ENCODE data around the gene GHRH.

GHRH gene

GRCh38 chr20:37290158-37290810 is 28.7 kb upstream of the GHRH start:
- DNase-seq (ENCODE audit: low spot score), result no peak

GRCh38 chr20:37288091-37288490 is 26.5 kb upstream of the GHRH start:
- DNase-seq (ENCODE audit: low spot score), result no peak

GRCh38 chr20:37285664-37286374 is 24.2 kb upstream of the GHRH start:
- DNase-seq (ENCODE audit: low spot score), result no peak

GRCh38 chr20:37284691-37285161 is 23.1 kb upstream of the GHRH start:
- no peak for DNase-seq (ENCODE audit: low spot score)

- DNase-seq (ENCODE audit: low spot score), result no peak
Measured at GRCh38 chr20:37283530-37284195, 22.0 kb upstream of the GHRH start.

GRCh38 chr20:37282556-37282955 is 20.9 kb upstream of the GHRH start:
- DNase-seq (ENCODE audit: low spot score), result peak; percentile 25

- DNase-seq (ENCODE audit: low spot score), result no peak
Measured at GRCh38 chr20:37280403-37280802, 18.8 kb upstream of the GHRH start.

- no peak for DNase-seq (ENCODE audit: low spot score)
Measured at GRCh38 chr20:37279820-37280219, 18.2 kb upstream of the GHRH start.

- no peak for DNase-seq (ENCODE audit: low spot score)
Measured at GRCh38 chr20:37278966-37279590, 17.5 kb upstream of the GHRH start.

GRCh38 chr20:37277253-37277593 is 15.6 kb upstream of the GHRH start:
- DNase-seq (ENCODE audit: low spot score), result no peak

GRCh38 chr20:37276494-37277252 is 15.1 kb upstream of the GHRH start:
- DNase-seq (ENCODE audit: low spot score), result peak; percentile 29

- no peak for DNase-seq (ENCODE audit: low spot score)
Measured at GRCh38 chr20:37274851-37275524, 13.4 kb upstream of the GHRH start.

GRCh38 chr20:37273988-37274387 is 12.4 kb upstream of the GHRH start:
- DNase-seq (ENCODE audit: low spot score), result no peak

- no peak for DNase-seq (ENCODE audit: low spot score)
Measured at GRCh38 chr20:37271421-37271768, 9.8 kb upstream of the GHRH start.

GRCh38 chr20:37270576-37271420 is 9.2 kb upstream of the GHRH start:
- DNase-seq (ENCODE audit: low spot score), result no peak

- no peak for DNase-seq (ENCODE audit: low spot score)
Measured at GRCh38 chr20:37267667-37268313, 6.2 kb upstream of the GHRH start.

GRCh38 chr20:37266940-37267666 is 5.5 kb upstream of the GHRH start:
- DNase-seq (ENCODE audit: low spot score), result no peak

GRCh38 chr20:37265152-37265551 is 3.5 kb upstream of the GHRH start:
- no peak for DNase-seq (ENCODE audit: low spot score)

GRCh38 chr20:37263686-37264085 is 2.1 kb upstream of the GHRH start:
- DNase-seq (ENCODE audit: low spot score), result no peak

Data from cerebellar cortex (tissue), 1 donor.